IPS-20b (cell line): ENCODE results near the gene SNAPIN.
"Not testable (repeated sequence)": the region's sequence is repeated elsewhere in the genome, so short reads cannot be mapped to it uniquely, and the experiment has no call there.

Source experiments
- H3K27ac ChIP-seq: one replicate; pipeline ENCODE4 v1.5.1; 2013; ENCODE audit warnings: low read length
- H3K27me3 ChIP-seq: 2 replicates; pipeline ENCODE4 v1.6.1; 2013; ENCODE audit warnings: mild to moderate bottlenecking, low read length, inconsistent platforms; ENCODE audit not compliant: insufficient read depth
- H3K36me3 ChIP-seq: 2 replicates; pipeline ENCODE4 v1.6.1; 2013; ENCODE audit warnings: low read depth, mild to moderate bottlenecking, inconsistent platforms, low read length, moderate library complexity; ENCODE audit not compliant: insufficient read depth
- H3K4me1 ChIP-seq: 2 replicates; pipeline ENCODE4 v1.6.1; 2013; ENCODE audit warnings: mild to moderate bottlenecking, control low read depth, inconsistent platforms, low read length, moderate library complexity; ENCODE audit not compliant: insufficient read depth
- H3K4me3 ChIP-seq: 2 replicates; pipeline ENCODE4 v1.5.1; 2013; ENCODE audit warnings: mild to moderate bottlenecking, low read length, inconsistent platforms
- H3K9ac ChIP-seq: 2 replicates; pipeline ENCODE4 v1.6.1; 2013; ENCODE audit warnings: low read depth, mild to moderate bottlenecking, inconsistent platforms, low read length, moderate library complexity
- H3K9me3 ChIP-seq: 2 replicates; pipeline ENCODE4 v1.6.1; 2013; ENCODE audit warnings: mild to moderate bottlenecking, low read depth, low read length, inconsistent platforms; ENCODE audit not compliant: insufficient read depth

Gene SNAPIN

DNA sequence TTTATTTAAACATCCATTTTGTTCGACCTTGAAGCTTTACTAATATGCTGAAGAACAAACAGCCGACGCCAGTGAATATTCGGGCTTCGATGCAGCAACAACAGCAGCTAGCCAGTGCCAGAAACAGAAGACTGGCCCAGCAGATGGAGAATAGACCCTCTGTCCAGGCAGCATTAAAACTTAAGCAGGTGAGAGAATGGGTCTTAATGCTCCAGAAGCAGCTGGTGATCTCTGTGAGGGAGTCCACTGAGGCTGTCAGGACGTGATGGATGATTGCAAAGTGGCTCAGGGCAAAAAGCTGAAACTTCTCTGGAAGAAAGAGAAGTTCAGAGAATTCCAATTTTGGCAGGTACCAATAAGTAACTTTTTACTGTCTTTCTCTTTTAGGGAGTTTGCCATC lies 20.2 kb upstream of the SNAPIN start:
- Histone ChIP-seq H3K27me3 (no peaks in the 10 kb centered on the region), H3K36me3 (peaks cover 77% of the 10 kb centered on the region), H3K4me3 (no peak overlapping the region), H3K9me3 (no peaks in the 10 kb centered on the region), H3K4me1 (no peaks in the 10 kb centered on the region), H3K9ac (no peak overlapping the region), H3K27ac (no peak overlapping the region)

DNA sequence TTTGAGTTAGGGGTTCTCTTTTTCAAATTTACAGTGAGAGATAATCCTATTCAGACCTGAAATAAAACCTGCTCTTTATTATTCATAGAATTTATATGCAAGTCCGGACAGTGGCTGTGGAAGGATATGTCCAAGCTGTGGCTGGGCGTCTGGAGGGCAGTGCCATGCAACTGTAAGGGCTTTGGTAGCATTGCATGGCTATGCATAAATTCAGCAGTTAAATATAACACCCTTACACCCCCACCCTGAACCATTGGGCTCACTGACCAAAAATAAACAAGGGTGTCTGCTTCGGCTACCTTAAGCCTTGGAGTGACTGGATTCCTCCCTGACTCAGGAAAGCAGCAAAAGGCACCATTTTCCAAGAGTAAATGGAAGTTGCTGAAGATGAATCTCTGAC lies 19.2 kb upstream of the SNAPIN start:
- Histone ChIP-seq H3K4me3 (no peak overlapping the region), H3K9ac (no peak overlapping the region), H3K9me3 (no peaks in the 10 kb centered on the region), H3K36me3 (peaks cover 88% of the 10 kb centered on the region), H3K27me3 (no peaks in the 10 kb centered on the region), H3K27ac (no peak overlapping the region), H3K4me1 (no peaks in the 10 kb centered on the region)

DNA sequence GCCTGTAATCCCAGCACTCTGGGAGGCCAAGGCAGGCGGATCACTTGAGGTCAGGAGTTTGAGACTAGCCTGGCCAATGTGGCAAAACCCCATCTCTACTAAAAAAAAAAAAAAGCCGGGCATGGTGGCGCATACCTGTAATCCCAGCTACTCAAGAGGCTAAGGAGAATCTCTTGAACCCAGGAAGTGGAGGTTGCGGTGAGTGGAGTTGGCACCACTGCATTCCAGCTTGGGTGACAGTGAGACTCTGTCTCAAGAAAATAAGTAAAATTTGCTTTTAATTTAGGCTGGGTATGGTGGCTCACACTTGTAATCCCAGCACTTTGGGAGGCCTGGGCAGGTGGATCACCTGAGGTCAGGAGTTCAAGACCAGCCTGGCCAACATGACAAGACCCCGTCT lies 18.3 kb upstream of the SNAPIN start:
- peaks cover 97% of the 10 kb centered on the region for H3K36me3 ChIP-seq
- not testable (repeated sequence) for H3K27ac ChIP-seq, H3K4me3 ChIP-seq, H3K27me3 ChIP-seq, H3K9me3 ChIP-seq, H3K9ac ChIP-seq, H3K4me1 ChIP-seq

DNA sequence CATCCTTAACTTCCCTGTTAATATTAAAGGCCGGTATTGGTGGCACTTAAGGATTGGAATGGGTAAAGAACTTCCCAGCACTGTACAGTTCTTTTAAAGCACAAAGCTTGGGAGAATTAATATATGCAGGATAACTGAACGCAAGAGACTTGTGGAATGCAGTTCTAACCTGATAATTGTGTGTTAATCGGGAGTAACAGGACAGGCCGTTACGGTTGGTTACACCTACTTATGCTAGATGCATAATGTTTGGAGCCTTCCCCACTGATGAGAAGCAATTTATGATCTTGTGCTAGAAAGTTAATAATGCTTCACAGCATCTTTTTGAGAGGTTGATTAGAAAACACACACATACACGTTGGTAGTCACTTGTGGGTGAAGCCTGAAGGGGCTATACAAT lies 17.6 kb upstream of the SNAPIN start:
- Histone ChIP-seq H3K4me3 (no peak overlapping the region), H3K27ac (no peak overlapping the region), H3K9me3 (no peaks in the 10 kb centered on the region), H3K36me3 (peaks cover 100% of the 10 kb centered on the region), H3K9ac (no peak overlapping the region), H3K27me3 (no peaks in the 10 kb centered on the region), H3K4me1 (no peaks in the 10 kb centered on the region)

DNA sequence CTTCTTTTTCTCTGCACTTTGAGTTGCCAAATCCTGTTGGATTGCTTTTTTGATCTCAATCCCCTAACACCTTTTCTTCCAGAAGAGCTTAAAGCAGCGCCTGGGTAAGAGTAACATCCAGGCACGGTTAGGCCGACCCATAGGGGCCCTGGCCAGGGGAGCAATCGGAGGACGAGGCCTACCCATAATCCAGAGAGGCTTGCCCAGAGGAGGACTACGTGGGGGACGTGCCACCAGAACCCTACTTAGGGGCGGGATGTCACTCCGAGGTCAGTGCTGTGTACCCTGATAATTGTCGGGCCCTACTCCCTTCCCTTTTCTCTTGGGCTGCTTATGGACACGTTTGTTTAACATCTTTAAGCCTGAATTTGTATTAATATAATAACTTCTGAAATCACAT lies 16.3 kb upstream of the SNAPIN start:
- H3K9me3 ChIP-seq = no peaks in the 10 kb centered on the region
- H3K9ac ChIP-seq = no peak overlapping the region
- H3K4me3 ChIP-seq = no peak overlapping the region
- no peaks in the 10 kb centered on the region for H3K4me1 ChIP-seq
- H3K27me3 ChIP-seq = no peaks in the 10 kb centered on the region
- peaks cover 97% of the 10 kb centered on the region for H3K36me3 ChIP-seq
- H3K27ac ChIP-seq = no peak overlapping the region

DNA sequence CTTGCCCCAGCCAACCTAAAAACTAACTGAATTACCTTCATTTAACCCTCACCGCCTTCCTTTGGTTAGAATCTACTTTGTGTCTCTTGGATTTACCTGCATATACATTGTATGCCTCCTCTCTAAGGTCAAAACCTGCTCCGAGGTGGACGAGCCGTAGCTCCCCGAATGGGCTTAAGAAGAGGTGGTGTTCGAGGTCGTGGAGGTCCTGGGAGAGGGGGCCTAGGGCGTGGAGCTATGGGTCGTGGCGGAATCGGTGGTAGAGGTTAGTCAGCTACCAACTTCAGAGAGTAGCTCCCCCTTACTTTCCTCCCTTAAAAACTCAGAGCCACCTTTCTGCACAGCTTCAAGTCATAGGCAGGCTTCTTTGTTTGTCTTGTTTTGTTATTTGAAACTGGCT lies 15.4 kb upstream of the SNAPIN start:
- Histone ChIP-seq H3K9me3 (no peaks in the 10 kb centered on the region), H3K36me3 (peaks cover 87% of the 10 kb centered on the region), H3K27me3 (no peaks in the 10 kb centered on the region), H3K4me1 (no peaks in the 10 kb centered on the region), H3K27ac (no peak overlapping the region), H3K9ac (no peak overlapping the region), H3K4me3 (no peak overlapping the region)

DNA sequence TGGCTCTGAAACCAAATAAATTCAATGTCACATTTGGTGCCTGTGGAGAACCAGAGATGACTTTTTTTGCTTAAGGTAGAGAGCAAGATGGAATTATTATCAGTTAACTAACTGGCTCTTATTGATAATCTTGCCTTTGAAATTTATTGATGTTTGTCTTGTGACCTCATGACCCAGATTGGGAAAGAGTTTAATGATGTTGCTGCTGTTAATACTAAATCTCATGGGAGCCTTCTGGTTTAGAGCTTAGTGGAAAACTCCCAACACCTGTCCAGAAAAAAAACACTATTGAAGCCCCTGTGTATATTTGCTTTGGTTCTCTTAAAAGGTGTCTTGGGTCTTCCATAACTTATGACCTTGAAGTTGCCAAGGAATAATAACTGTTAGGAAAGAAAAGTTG lies 14.7 kb upstream of the SNAPIN start:
- H3K9ac ChIP-seq = no peak overlapping the region

DNA sequence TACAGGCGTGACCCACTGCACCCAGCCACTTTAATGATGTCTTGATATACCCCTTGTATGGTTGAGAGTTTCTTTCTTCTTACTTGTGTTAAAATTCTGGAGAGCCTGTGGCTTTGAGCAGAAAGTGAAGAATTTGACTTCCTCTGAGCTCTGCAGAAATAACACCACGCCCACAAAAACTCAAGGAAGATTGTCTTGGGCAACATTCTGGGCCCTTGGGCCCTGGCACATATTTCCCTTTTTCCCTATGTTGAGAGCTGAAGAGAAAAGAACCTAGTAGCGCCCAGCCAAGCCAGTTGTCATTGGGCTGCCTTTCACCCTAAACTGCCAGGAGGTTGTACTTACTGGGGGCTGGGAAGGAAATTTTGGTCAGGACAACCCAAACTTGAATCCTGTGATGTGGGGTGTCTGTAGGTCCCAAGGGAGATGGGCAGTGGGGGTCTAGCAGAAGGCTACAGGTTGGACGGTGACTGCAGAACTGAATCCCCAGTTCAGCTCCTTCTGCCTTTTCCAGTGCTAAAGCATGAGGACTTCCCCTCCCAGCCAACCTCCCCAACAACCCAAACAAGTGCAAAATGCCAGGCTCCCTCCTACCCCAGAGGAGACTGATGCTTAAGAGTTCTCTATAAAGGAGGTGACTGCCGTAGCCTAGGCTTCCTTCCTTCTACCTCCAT lies 11.7 kb upstream of the SNAPIN start:
- Histone ChIP-seq H3K36me3 (peaks cover 50% of the 10 kb centered on the region), H3K9ac (no peak overlapping the region), H3K27me3 (no peaks in the 10 kb centered on the region), H3K27ac (no peak overlapping the region), H3K4me1 (no peaks in the 10 kb centered on the region), H3K4me3 (no peak overlapping the region), H3K9me3 (no peaks in the 10 kb centered on the region)

More for the DNA sequence above, 14.7 kb upstream of the SNAPIN start:
- no peaks in the 10 kb centered on the region for H3K9me3 ChIP-seq
- no peaks in the 10 kb centered on the region for H3K27me3 ChIP-seq
- no peaks in the 10 kb centered on the region for H3K4me1 ChIP-seq
- no peak overlapping the region for H3K4me3 ChIP-seq
- no peak overlapping the region for H3K27ac ChIP-seq
- peaks cover 80% of the 10 kb centered on the region for H3K36me3 ChIP-seq

DNA sequence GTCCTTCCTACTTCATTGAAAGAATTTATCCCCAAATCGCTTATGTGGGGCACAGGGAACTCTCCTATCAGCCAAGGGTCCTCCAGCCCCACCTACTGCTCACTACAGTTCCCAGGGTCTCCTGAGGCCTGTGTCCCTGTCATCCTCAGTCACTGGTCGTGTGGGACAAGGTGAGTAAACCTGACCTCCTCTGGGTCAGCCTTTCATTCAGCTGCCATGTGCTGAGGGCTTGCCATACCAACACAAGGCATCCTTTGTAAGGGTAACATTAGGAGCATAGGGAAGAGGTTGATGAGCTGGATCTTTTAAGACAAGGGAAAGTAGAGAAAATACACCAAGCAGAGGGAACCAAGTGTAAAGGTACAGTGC lies 11.2 kb upstream of the SNAPIN start:
- Histone ChIP-seq H3K27ac (no peak overlapping the region), H3K27me3 (no peaks in the 10 kb centered on the region), H3K4me3 (no peak overlapping the region), H3K36me3 (peaks cover 45% of the 10 kb centered on the region), H3K4me1 (no peaks in the 10 kb centered on the region), H3K9me3 (no peaks in the 10 kb centered on the region), H3K9ac (no peak overlapping the region)

DNA sequence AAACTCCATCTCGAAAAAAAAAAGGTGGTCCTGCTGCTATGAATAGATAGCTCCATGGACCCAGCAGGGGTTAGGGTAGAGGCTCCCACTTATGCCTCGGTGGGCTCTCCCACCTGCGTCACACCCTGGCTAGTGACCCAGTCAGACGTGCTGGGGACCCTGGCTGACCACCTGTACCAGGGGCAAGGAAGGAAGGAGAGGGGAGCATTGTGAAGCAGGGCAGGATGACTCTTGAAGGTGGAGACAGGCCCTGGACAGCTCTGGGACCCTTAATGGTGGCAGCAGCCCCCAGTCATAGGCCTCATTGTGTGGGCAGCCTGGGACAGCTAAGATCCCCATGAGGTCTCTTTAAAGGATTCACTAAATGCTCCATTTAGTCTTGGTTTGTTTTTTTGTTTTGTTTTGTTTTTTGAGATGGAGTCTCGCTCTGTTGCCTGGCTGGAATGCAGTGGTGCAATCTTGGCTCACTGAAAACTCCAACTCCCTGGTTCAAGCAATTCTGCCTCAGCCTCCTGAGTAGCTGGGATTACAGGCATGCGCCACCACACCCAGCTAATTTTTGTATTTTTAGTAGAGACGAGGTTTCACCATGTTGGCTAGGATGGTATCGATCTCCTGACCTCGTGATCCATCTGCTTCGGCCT lies 10.4 kb upstream of the SNAPIN start:
- Histone ChIP-seq H3K27ac (no peak overlapping the region), H3K4me1 (no peaks in the 10 kb centered on the region), H3K36me3 (peaks cover 37% of the 10 kb centered on the region), H3K4me3 (no peak overlapping the region), H3K9me3 (no peaks in the 10 kb centered on the region), H3K27me3 (no peaks in the 10 kb centered on the region), H3K9ac (no peak overlapping the region)

DNA sequence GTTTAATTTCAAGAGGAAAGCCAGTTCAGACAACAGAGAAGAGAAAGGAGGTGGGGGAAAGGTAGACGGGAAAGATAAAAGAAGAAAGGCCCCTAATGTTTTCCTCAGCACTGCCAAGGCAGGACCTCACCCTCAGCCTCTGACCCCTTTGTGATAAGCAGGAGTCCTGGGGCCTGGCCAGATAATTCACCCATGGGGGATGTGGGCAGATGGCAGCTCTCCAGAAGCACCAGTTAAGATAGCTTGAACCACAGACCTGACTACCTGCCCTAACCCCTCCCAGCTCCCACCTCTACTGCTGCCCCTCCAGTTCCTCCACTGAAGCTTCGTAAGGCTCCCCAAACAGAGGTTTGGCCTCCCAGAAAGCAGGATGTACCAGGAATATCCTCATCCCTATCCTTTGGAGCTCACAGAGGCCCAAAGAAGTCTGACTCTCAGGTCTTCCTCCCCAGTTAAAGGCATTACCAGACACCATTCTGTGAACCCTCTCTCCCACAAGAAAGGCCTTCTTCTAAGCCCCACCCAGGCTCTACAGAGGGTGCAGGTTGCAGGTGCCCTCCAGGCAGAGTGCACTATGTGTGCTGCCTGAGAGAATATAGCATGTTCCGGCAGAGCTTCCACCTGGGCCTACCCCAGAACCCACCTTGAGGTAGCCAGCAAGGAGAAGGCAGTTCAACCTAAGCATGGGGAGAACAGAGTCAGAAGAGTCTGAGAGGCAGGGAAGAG lies 9.2 kb upstream of the SNAPIN start:
- Histone ChIP-seq H3K4me1 (no peaks in the 10 kb centered on the region), H3K4me3 (no peak overlapping the region), H3K9ac (no peak overlapping the region), H3K27me3 (no peaks in the 10 kb centered on the region), H3K36me3 (peaks cover 25% of the 10 kb centered on the region), H3K27ac (no peak overlapping the region), H3K9me3 (no peaks in the 10 kb centered on the region)

DNA sequence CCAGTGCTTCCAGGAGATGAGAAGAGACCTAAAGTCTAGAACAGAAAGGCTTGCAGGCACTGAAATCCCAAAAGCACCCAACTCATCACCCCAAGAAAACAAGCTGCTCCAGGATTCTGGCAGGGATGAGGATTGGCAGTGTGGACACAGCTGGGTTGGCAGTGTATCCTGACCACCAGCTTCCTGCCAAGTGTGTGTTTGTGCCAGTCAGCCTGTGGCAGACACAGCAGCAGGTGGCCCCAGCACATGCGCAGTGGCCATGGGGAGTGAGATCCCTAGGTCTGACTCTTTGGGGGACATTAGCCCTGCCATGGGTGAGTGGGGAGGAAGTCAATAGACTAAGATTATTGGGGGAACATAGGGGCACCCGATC lies 8.7 kb upstream of the SNAPIN start:
- Histone ChIP-seq H3K9ac (no peak overlapping the region), H3K27ac (no peak overlapping the region), H3K4me3 (no peak overlapping the region), H3K9me3 (no peaks in the 10 kb centered on the region), H3K4me1 (no peaks in the 10 kb centered on the region), H3K27me3 (no peaks in the 10 kb centered on the region), H3K36me3 (peaks cover 20% of the 10 kb centered on the region)
